BE2C (cell line): ENCODE measurements around the gene FBXO40.

Experiments
- DNase-seq: peaks from one replicate; pipeline ENCODE4 v3.0.0-alpha.2; 2020
- H3K27me3 ChIP-seq: fragments of 250-450 bp; sonication (Bioruptor Pico); 2 replicates; pipeline ENCODE4 v1.5.1; 2020; ENCODE audit warnings: mild to moderate bottlenecking
- H3K36me3 ChIP-seq: fragments of 250-450 bp; sonication (Bioruptor Pico); 2 replicates; pipeline ENCODE4 v1.5.1; 2020; ENCODE audit warnings: mild to moderate bottlenecking
- H3K4me1 ChIP-seq: fragments of 250-450 bp; sonication (Bioruptor Pico); 2 replicates; pipeline ENCODE4 v1.5.1; 2020
- H3K4me3 ChIP-seq: 2 replicates; pipeline ENCODE4 v1.5.1; 2011; ENCODE audit warnings: low read depth, low read length
- H3K9me3 ChIP-seq: fragments of 250-450 bp; sonication (Bioruptor Pico); 2 replicates; pipeline ENCODE4 v1.5.1; 2020
- CTCF ChIP-seq: IDR thresholded peaks from 2 replicates; pipeline ENCODE4 v1.5.1; 2012; ENCODE audit warnings: mild to moderate bottlenecking, low read depth, low read length

FBXO40 gene

GRCh38 chr3:121641127-121641526 is 47.9 kb downstream of the FBXO40 start:
- Histone ChIP-seq H3K9me3 (no peaks in the 10 kb centered on the region), H3K36me3 (no peaks in the 10 kb centered on the region), H3K4me1 (no peaks in the 10 kb centered on the region), H3K27me3 (peaks cover 2% of the 10 kb centered on the region; the same call in 1 of the 2 replicates), H3K4me3 (no peak overlapping the region)
- no peak for DNase-seq
- TF ChIP-seq CTCF: no peak

DNA sequence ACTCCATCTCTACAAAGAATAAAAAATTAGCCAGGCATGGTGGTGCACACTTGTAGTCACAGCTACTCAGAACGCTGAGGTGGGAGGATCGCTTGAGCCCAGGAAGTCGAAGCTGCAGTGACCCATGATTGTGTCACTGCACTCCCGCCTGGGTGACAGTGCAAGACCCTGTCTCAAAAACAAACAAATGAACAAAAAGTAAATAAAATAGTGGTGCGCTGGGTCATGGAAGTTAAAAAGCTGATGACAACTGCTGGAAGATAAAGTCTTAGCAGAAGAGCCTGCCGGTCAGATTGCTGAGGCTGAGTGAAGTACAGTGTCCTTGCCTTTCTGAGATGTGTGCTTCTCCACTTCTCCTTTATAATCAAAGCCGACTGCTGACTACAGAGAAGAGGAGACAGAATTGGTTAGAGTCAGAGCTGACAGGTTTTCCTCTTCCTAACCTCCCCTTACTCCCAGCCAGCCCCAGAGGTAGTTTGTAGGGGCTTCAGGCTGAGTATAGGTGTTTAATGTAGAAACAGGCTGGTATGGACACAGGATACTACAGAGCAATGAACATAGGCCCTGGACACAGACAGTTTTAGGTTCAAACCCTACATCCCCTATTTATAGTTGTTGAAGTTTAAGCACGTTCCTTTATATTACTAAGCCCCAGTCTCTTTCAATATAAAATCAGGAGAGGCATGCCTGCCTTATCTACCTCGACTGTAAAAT is 49.6 kb downstream of the FBXO40 start:
- no peaks in the 10 kb centered on the region for H3K9me3 ChIP-seq
- no peak overlapping the region for H3K4me3 ChIP-seq
- H3K36me3 ChIP-seq: no peaks in the 10 kb centered on the region
- no peaks in the 10 kb centered on the region for H3K4me1 ChIP-seq
- DNase-seq: no peak
- H3K27me3 ChIP-seq: no peaks in the 10 kb centered on the region; the same call in 1 of the 2 replicates
- no peak for TF ChIP-seq CTCF

- no peak for TF ChIP-seq CTCF
- H3K9me3 ChIP-seq: no peaks in the 10 kb centered on the region
- H3K36me3 ChIP-seq: no peaks in the 10 kb centered on the region
- H3K4me3 ChIP-seq: no peak overlapping the region
- no peaks in the 10 kb centered on the region for H3K4me1 ChIP-seq
- DNase-seq: no peak
- H3K27me3 ChIP-seq: no peaks in the 10 kb centered on the region; the same call in 1 of the 2 replicates
Measured at GRCh38 chr3:121645054-121645453, 51.9 kb downstream of the FBXO40 start.

GRCh38 chr3:121648219-121648958 is 55.2 kb downstream of the FBXO40 start:
- Histone ChIP-seq H3K27me3 (no peaks in the 10 kb centered on the region), H3K9me3 (no peaks in the 10 kb centered on the region), H3K36me3 (no peaks in the 10 kb centered on the region), H3K4me3 (no peak overlapping the region), H3K4me1 (no peaks in the 10 kb centered on the region)
- TF ChIP-seq CTCF: no peak
- no peak for DNase-seq

GRCh38 chr3:121649645-121650044 is 56.5 kb downstream of the FBXO40 start:
- Histone ChIP-seq H3K9me3 (no peaks in the 10 kb centered on the region), H3K27me3 (no peaks in the 10 kb centered on the region), H3K36me3 (no peaks in the 10 kb centered on the region), H3K4me1 (no peaks in the 10 kb centered on the region), H3K4me3 (no peak overlapping the region)
- no peak for DNase-seq
- no peak for TF ChIP-seq CTCF

DNA sequence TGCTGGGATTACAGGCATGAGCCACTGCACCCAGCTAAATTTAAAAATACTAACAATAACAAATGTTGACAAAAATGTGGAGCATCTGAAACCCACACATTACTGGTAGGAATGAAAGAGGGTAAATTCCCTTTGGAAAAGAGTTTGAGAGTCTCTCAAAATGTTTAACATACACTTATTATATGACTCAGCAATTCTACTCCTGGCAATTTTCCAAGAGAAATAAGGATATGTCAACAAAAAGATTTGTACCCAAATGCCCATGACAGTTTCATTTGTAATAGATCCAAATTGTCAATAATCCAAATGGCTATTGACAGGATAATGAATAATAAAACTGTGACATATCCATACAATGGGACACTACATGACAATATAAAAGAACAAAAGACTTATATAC is 58.5 kb downstream of the FBXO40 start:
- Histone ChIP-seq H3K4me1 (no peaks in the 10 kb centered on the region), H3K4me3 (no peak overlapping the region), H3K36me3 (no peaks in the 10 kb centered on the region), H3K27me3 (no peaks in the 10 kb centered on the region), H3K9me3 (no peaks in the 10 kb centered on the region)
- no peak for TF ChIP-seq CTCF
- DNase-seq: no peak
